Hepatocyte (in vitro differentiated cells): ENCODE results near the gene USP10. TPM values are rescaled to one million over a fixed set of nuclear protein-coding genes. Genes with fewer than 3 reads are reported as not detected.

Experiments used
- DNase-seq: peaks from one replicate; pipeline ENCODE4 v3.0.0-alpha.2; 2016; ENCODE audit warnings: low spot score
- H2AFZ ChIP-seq: fragments of 200-600 bp; sonication (generic); 2 replicates; pipeline ENCODE4 v1.6.0; 2016; ENCODE audit warnings: antibody characterized with exemption, mild to moderate bottlenecking
- H3K27ac ChIP-seq: fragments of 200-600 bp; sonication (generic); 2 replicates; pipeline ENCODE4 v1.5.1; 2016; ENCODE audit warnings: mild to moderate bottlenecking
- H3K27me3 ChIP-seq: fragments of 200-600 bp; sonication (generic); 2 replicates; pipeline ENCODE4 v1.6.1; 2016
- H3K36me3 ChIP-seq: fragments of 200-600 bp; sonication (generic); replicated peaks from 2 replicates; pipeline ENCODE4 v1.5.1; 2016; ENCODE audit warnings: low read depth; ENCODE audit not compliant: insufficient read depth
- H3K4me1 ChIP-seq: fragments of 200-600 bp; sonication (generic); 2 replicates; pipeline ENCODE4 v1.5.1; 2016; ENCODE audit warnings: mild to moderate bottlenecking, moderate library complexity; ENCODE audit not compliant: insufficient read depth
- H3K4me2 ChIP-seq: fragments of 200-600 bp; sonication (generic); 2 replicates; pipeline ENCODE4 v1.6.0; 2016
- H3K4me3 ChIP-seq: fragments of 200-600 bp; sonication (generic); 2 replicates; pipeline ENCODE4 v1.5.1; 2016; ENCODE audit warnings: mild to moderate bottlenecking
- H3K79me2 ChIP-seq: fragments of 200-600 bp; sonication (generic); 2 replicates; pipeline ENCODE4 v1.6.0; 2017; ENCODE audit warnings: mild to moderate bottlenecking
- H3K9me2 ChIP-seq: fragments of 200-600 bp; sonication (generic); replicated peaks from 2 replicates; pipeline ENCODE4 v1.6.0; 2017; ENCODE audit warnings: mild to moderate bottlenecking; ENCODE audit not compliant: insufficient read depth
- H3K9me3 ChIP-seq: fragments of 200-600 bp; sonication (generic); 2 replicates; pipeline ENCODE4 v1.5.1; 2016; ENCODE audit warnings: low read depth, mild to moderate bottlenecking
- H4K20me1 ChIP-seq: fragments of 200-600 bp; sonication (generic); 2 replicates; pipeline ENCODE4 v1.6.0; 2016; ENCODE audit warnings: mild to moderate bottlenecking; ENCODE audit not compliant: insufficient read depth, poor library complexity, severe bottlenecking
- EZH2 ChIP-seq: fragments of 200-600 bp; sonication (generic); IDR thresholded peaks from 2 replicates; pipeline ENCODE4 v1.6.1; 2016; ENCODE audit warnings: antibody characterized with exemption, mild to moderate bottlenecking, borderline replicate concordance
- EZH2phosphoT487 ChIP-seq: fragments of 200-600 bp; sonication (generic); IDR thresholded peaks from one replicate; pipeline ENCODE4 v1.6.1; 2018; ENCODE audit warnings: antibody characterized with exemption, mild to moderate bottlenecking, low read depth, moderate library complexity; ENCODE audit not compliant: unreplicated experiment, severe bottlenecking
- WGBS: methylation state at CpG from one replicate; pipeline ENCODE4 v1.1.6; 2016; ENCODE audit warnings: low lambda C conversion rate; ENCODE audit errors: missing lambda C conversion rate; 5-methylcytosine and 5-hydroxymethylcytosine counted together
- polyA plus RNA-seq: library from polyadenylated mRNA; unstranded; fragments of >200 nt; fragmentation: Nextera tagmentation; extraction: Ambion mirVana; gene quantifications from 2 replicates; pipeline ENCODE4 v1.2.1, GENCODE V29; 2016
- total RNA-seq: library from RNA; depleted of rRNA; stranded (reverse); fragments of >200 nt; gene quantifications from 2 replicates; pipeline ENCODE4 v1.2.3, GENCODE V29; 2014
- TF ChIP-seq, protein P1 (sequence below): fragments of 200-600 bp; sonication (generic); IDR thresholded peaks from 2 replicates; pipeline ENCODE4 v1.5.1; 2016; ENCODE audit warnings: antibody characterized with exemption, mild to moderate bottlenecking; ENCODE audit not compliant: poor library complexity

USP10 gene
- total and polyA plus RNA-seq, 2 experiments from 2014 or later: 53.1 to 62.4 TPM

DNA sequence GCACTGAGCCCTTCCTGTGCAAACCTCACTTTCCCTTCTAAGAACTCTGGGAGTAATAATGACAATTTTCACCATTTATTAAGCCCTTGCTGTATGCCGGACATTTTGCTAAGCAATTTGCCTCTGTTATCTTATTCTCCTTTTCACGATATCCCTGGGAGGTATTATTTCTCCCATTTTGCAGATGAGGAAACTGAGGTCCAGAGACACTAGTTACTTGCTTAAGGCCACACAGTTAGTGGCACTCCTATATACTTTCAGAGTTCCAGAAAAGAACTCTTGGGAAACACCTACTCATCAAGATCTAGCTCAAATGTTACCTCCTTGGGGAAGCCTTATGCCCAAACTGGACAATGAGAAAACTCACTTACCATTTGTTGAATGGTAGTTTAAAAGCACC lies 4.8 kb upstream of the USP10 start:
- Histone ChIP-seq H3K9me2 (no peaks in the 10 kb centered on the region), H3K9me3 (no peaks in the 10 kb centered on the region), H3K79me2 (peaks cover 5% of the 10 kb centered on the region), H3K27ac (no peak overlapping the region), H3K4me1 (peaks cover 19% of the 10 kb centered on the region), H3K4me3 (no peak overlapping the region), H4K20me1 (no peaks in the 10 kb centered on the region), H3K27me3 (no peaks in the 10 kb centered on the region), H3K4me2 (no peak overlapping the region), H3K36me3 (no peaks in the 10 kb centered on the region), H2AFZ (no peak overlapping the region)
- TF ChIP-seq EZH2phosphoT487: no peak
- WGBS: 95% methylated on average over 2 of the region's 2 CpGs
- no peak for DNase-seq

DNA sequence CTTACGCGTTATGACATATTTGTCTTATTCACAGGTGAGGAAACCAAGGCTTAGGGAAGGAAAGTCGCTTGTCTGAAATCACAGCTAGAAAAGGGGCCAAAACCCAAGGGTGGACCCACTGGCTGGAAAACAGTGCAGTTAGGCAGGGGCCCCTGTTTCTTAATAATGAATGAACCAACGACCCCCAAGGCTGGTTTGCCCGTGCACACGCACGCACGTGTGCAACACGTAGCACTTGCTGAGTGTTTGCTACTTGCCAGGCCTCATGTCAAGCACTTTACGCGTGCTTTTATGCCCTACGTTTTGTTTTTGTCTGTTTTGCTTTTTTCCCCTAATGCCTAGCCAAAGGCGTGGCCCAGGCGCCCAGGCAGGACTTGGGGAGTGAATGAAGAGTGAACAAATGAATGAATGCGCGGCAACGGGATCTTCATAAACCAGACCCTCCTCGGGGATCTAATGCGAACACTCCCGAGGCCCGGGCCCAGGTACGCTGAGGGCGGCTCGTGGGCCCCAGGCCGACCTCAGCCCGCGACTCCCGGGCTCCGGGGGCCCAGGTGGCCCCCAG lies 571 bp upstream of the USP10 start:
- no peaks in the 10 kb centered on the region for H3K9me3 ChIP-seq
- DNase-seq: no peak
- H3K4me3 ChIP-seq: peak overlapping the region; percentile 99
- H3K36me3 ChIP-seq: no peaks in the 10 kb centered on the region
- no peaks in the 10 kb centered on the region for H3K9me2 ChIP-seq
- peak overlapping the region; percentile 98 for H3K4me2 ChIP-seq
- H4K20me1 ChIP-seq: peaks cover 33% of the 10 kb centered on the region
- TF ChIP-seq EZH2phosphoT487 (no peak), EZH2 (no peak)
- TF ChIP-seq, protein P1, sequence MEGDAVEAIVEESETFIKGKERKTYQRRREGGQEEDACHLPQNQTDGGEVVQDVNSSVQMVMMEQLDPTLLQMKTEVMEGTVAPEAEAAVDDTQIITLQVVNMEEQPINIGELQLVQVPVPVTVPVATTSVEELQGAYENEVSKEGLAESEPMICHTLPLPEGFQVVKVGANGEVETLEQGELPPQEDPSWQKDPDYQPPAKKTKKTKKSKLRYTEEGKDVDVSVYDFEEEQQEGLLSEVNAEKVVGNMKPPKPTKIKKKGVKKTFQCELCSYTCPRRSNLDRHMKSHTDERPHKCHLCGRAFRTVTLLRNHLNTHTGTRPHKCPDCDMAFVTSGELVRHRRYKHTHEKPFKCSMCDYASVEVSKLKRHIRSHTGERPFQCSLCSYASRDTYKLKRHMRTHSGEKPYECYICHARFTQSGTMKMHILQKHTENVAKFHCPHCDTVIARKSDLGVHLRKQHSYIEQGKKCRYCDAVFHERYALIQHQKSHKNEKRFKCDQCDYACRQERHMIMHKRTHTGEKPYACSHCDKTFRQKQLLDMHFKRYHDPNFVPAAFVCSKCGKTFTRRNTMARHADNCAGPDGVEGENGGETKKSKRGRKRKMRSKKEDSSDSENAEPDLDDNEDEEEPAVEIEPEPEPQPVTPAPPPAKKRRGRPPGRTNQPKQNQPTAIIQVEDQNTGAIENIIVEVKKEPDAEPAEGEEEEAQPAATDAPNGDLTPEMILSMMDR: no peak
- H3K79me2 ChIP-seq: peaks cover 47% of the 10 kb centered on the region
- peaks cover 17% of the 10 kb centered on the region for H3K4me1 ChIP-seq
- H3K27me3 ChIP-seq: no peaks in the 10 kb centered on the region
- WGBS: 27% methylated on average over 29 of the region's 29 CpGs
- peak overlapping the region; percentile 94 for H3K27ac ChIP-seq
- peak overlapping the region; percentile 96 for H2AFZ ChIP-seq

DNA sequence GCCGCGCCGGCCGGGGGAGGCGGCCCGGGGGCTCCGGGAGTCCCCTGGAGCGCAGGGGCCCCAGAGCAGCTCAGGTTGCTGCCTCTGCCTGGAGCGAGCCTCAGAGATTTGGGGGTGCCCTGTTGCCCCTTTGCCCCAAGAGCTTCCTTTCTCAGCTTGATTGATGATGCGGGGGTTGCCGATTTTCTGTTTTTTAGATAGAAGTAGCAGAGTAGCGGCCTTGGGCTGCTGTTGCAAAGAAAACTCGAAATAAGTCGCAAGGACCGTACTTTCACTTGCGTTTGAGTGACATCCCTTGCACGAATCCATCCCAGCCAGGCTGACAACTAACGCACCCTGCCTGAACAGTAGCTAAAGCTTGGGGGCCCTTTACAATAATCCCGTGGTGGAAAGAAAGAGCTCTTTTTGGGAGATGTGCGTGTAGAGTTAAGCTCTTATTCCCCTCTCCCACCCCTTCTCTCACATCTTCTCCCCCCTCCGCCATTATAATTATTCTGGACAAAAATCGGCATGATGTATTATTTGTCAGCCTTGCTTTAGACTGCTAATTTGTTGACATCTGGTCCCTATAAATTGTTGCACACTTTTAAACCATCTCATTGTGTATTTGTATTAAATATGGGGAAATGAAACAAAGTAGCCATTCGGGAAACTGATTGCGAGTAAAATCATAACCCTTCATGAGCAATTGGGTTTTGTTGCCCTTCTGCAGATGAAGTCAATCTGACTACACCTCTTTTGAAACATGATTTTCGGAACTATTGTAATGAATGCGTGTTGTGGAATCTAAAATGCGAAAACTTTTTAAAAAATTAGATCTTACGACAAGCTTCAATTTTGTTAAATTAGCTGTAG lies 873 bp downstream of the USP10 start:
- Histone ChIP-seq H3K9me3 (no peaks in the 10 kb centered on the region), H3K4me3 (peak overlapping the region; percentile 94), H3K36me3 (no peaks in the 10 kb centered on the region), H2AFZ (peak overlapping the region; percentile 66), H3K9me2 (no peaks in the 10 kb centered on the region), H3K27ac (peak overlapping the region; percentile 81), H4K20me1 (peaks cover 48% of the 10 kb centered on the region), H3K4me2 (peak overlapping the region; percentile 82), H3K27me3 (no peaks in the 10 kb centered on the region), H3K4me1 (peaks cover 22% of the 10 kb centered on the region), H3K79me2 (peaks cover 62% of the 10 kb centered on the region)
- DNase-seq: peak; percentile 52
- WGBS: 5% methylated on average over 22 of the region's 28 CpGs
- no peak for TF ChIP-seq EZH2
- no peak for TF ChIP-seq EZH2phosphoT487
- TF ChIP-seq, protein P1: no peak

DNA sequence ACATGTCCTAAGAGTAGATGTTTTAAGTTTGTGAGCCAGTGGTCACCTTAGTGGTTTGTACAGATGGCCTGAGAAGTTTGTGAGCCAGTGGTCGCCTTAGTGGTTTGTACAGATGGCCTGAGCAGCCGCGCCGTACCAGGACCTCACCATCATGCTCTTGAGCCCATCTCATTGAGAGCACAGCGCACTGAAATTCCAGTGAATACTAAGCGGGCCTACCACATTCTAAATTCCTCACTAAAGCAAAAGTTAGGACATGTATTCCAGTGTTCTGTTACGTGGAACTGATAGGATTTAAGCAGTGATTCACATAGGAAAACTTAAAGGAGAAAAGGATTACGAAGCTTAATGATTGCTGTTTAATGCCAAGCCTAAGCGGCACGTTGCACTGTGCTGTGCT lies 3.9 kb downstream of the USP10 start:
- H4K20me1 ChIP-seq: peaks cover 78% of the 10 kb centered on the region

More for the DNA sequence above, 3.9 kb downstream of the USP10 start:
- Histone ChIP-seq H3K9me3 (no peaks in the 10 kb centered on the region), H3K36me3 (no peaks in the 10 kb centered on the region), H3K9me2 (no peaks in the 10 kb centered on the region), H3K4me3 (no peak overlapping the region), H3K79me2 (peaks cover 92% of the 10 kb centered on the region), H3K4me2 (peak overlapping the region; percentile 59), H3K4me1 (peaks cover 22% of the 10 kb centered on the region), H2AFZ (no peak overlapping the region), H3K27ac (peak overlapping the region; percentile 32), H3K27me3 (no peaks in the 10 kb centered on the region)
- DNase-seq: no peak
- WGBS: 77% methylated on average over 10 of the region's 10 CpGs
- no peak for TF ChIP-seq EZH2phosphoT487
- no peak for TF ChIP-seq EZH2
- TF ChIP-seq, protein P1: no peak
